Measurements from ENCODE around the gene ATXN1. TPM values are rescaled to one million over a fixed set of nuclear protein-coding genes. Genes with fewer than 3 reads are reported as not detected.

ATXN1 gene
- total and polyA plus RNA-seq, 2 of the 8 experiments (the other 6 are each of a cell fraction or from before 2014, with no cell fraction given) = 1.6 to 4.0 TPM

GRCh38 chr6:16355699-16356446, 405.4 kb downstream of the ATXN1 start (continued):
- TF ChIP-seq SP2 (IDR thresholded peaks at IDR 0.05; ENCODE audit: low read length) = no peak
